ENCODE measurements around the gene TNPO3.
"Not testable (repeated sequence)": the region's sequence is repeated elsewhere in the genome, so short reads cannot be mapped to it uniquely, and the experiment has no call there.

TNPO3 gene

DNA sequence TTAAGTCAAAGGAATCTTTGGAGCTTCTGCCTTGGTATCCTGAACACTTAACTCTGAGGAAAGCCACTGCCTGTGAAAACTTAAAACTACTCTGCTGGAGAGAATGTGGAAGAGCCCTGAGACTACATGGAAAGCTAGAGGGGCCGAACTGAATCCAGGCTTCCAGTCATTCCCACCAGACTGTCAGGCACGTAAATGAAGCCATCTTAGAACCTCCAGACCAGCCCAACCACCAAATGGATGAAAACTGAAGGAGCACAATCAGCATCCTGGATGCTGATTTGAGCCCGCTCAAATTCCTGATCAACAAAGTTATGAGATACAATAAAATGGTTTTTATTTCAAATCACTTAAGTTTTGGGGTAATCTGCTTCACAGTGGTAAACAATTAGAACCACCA, 30.8 kb downstream of the TNPO3 start:
- DNase-seq, result no peak
- in situ Hi-C loops (cut with MboI; ENCODE audit: low pct_unique_long_range_greater_than_20kb, low sequenced_read_pairs), result no loop called here

DNA sequence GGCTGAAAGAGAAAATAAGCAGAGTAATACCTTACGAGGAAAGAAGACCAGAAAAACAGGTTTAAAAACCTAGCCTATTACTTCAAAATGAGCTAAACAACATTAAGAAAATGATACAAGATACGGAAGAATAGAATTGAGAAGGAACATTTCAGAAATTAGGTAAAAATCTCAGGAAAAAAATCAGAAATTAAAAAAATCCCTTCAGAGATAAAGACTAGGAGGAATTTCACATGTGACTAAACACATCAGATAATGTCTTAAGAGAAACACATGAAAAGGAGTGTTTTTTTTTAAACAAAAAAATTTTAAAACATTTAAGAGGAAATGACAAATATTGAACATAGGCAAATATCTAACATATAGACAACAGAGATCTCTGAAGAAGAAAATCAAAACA, 33.3 kb downstream of the TNPO3 start:
- in situ Hi-C loops (cut with MboI; ENCODE audit: low pct_unique_long_range_greater_than_20kb, low sequenced_read_pairs), result no loop called here
- DNase-seq, result no peak

DNA sequence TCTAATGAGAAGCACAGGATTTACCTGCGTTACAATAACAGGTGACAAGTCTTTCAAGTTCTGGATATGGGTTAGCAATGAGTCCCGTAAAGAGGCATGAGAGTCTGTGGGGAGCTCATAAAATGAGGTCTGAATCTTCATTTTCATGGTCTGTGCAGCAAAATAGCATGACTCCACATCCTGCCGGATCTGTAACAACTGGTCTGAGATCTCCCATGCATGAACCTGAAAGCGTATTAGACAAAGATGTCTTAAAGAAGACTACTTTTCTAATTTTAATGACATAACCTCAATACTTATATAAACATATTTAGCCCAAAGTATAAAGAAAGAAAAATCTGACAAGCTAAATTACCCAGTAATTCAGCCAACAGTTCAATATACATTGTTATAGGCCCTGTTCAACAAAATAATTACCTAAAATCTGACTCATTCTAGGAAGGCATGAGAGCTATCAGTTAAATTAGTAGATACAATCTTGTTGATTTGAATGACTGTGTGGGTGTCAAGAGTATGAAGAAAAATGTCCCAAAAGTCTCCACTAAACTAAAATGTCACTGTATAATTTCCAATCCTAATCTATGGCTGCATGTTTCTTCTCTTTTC, 36.9 kb downstream of the TNPO3 start:
- no peak for DNase-seq
- in situ Hi-C loops (cut with MboI; ENCODE audit: low pct_unique_long_range_greater_than_20kb, low sequenced_read_pairs), result no loop called here

DNA sequence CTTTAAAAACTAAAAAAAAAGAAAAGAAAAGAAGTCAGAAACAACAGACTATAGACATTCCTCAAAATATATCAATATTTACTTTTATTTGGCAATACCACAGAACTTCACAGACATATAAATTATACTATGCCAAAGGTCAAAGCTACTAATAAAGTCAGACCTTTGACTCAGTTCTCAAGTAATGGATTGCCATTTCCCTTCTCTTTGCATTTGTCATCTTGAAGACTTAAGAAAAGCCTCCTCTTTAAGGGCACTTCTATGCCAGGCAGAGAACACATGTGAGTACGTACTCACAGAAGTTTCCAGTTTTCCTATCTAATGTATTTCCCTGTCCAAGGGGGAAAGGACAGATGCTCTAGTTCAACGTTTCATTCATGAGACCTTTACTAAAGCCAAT, 37.6 kb downstream of the TNPO3 start:
- in situ Hi-C loops (cut with MboI; ENCODE audit: low pct_unique_long_range_greater_than_20kb, low sequenced_read_pairs), result no loop called here

DNA sequence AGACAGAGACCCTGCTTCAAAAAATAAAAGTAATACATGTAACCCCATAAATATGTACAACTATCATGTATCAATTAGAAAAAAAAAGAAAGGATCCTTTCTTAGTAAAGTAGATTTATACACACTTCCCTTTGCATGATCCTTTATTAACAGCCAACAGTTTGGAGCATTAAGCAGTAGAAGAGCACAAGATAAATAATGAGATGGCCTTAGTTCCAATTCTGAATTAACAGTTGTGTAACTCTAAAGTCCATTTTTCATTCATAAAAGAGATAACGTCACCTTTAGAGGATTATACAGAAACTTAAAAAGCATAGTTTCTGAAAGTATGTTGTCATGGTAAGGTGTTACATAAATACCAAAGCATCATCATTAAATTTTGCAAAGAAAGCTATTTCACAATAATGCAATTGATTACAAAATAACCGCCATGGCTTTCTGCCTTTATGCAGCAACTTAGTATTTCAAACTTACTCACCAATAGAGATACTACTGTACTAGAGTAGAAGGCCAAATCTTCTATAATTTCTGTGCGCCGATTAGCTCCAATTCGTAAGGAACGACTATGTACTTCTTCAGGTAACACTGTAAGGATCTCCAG, 40.3 kb downstream of the TNPO3 start:
- in situ Hi-C loops (cut with MboI; ENCODE audit: low pct_unique_long_range_greater_than_20kb, low sequenced_read_pairs), result no loop called here

More for the DNA sequence above, 37.6 kb downstream of the TNPO3 start:
- DNase-seq, result no peak

DNA sequence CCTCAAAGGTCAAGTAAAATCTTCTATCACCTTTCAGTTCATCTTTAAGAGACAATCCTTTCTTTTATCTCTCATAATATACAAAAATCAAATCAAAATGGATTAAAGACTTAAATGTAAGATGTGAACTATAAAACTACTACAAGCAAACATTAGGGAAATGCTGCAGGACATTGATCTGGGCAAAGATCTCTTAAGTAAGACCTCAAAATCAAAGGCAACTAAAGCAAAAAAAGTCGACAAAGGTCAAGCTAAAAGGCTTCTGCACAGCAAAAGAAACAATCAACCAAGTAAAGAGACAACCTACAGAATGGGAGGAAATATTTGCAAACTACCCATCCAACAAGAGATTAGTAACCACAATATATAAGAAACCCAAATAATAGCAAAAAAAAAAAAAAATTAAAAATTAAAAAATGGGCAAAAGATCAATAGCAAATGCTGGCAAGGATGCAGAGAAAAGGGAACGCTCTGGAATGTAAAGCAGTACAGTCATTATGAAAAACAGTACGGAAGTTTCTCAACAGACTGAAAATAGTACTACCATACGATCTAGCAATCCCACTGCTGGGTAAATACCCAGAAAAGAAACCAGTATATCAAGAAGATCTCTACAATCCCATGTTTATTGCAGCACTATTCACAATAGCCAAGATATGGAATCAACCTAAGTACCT, 41.7 kb downstream of the TNPO3 start:
- DNase-seq, result no peak
- in situ Hi-C loops (cut with MboI; ENCODE audit: low pct_unique_long_range_greater_than_20kb, low sequenced_read_pairs), result no loop called here

More for the DNA sequence above, 40.3 kb downstream of the TNPO3 start:
- no peak for DNase-seq

DNA sequence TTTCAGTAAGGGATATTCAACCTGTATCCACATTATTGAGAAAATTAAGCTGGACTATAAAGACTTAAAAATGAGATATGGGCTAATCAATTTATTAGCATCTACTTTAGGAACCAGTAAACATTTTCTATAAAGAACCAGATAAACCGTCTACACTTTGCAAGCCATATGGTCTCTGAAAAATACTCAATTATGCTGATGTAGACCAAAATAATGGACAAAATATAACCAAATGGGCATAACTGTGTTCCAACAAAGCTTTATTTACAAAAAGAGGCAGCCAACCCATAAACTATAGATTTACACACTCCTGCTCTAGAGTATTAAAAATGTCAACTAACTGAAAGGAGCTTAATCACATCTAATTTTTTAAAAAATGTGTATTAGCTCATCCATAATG, 42.3 kb downstream of the TNPO3 start:
- DNase-seq, result no peak
- in situ Hi-C loops (cut with MboI; ENCODE audit: low pct_unique_long_range_greater_than_20kb, low sequenced_read_pairs), result no loop called here

DNA sequence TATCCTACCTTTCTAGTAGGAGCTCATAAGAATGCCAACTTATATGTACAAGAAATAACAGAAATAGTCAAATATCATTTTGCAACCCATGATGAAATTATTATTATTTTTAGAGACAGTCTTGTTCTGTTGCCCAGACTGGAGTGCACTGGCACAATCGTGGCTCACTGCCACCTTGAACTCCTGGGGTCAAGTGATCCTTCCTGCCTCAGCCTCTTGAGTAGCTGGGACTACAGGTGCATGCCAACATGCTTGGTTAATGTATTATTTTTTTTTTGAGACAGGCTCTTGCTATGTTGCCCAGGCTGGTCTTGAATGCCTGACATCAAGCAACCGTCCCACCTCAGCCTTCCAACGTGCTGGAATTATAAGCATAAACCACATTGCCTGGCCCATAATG, 44.8 kb downstream of the TNPO3 start:
- in situ Hi-C loops (cut with MboI; ENCODE audit: low pct_unique_long_range_greater_than_20kb, low sequenced_read_pairs), result no loop called here
- no peak for DNase-seq

DNA sequence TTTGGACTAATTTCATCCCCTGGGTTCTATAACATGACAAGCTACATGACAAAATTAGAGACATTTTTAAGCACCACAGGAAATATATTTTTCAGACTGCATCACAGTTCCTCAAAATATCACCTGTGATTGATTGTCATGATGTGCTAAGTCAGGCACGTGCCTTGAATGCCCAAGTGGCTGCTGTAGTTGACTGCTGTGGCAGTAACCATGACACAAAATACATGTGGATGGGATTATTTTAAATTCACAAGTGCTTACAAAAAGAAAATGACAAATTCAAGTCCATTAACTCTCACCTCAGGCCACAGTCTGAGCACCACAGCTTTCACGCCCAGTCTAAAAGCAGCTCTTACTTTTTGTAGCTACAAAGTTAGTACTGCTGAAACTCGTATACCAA, 45.5 kb downstream of the TNPO3 start:
- peak; percentile 12 for DNase-seq
- in situ Hi-C loops (cut with MboI; ENCODE audit: low pct_unique_long_range_greater_than_20kb, low sequenced_read_pairs), result no loop called here

GRCh38 chr7:129008645-129009414, 46.1 kb downstream of the TNPO3 start:
- DNase-seq, result no peak
- in situ Hi-C loops (cut with MboI; ENCODE audit: low pct_unique_long_range_greater_than_20kb, low sequenced_read_pairs), result no loop called here

GRCh38 chr7:129007572-129007971, 47.3 kb downstream of the TNPO3 start:
- DNase-seq, result no peak
- in situ Hi-C loops (cut with MboI; ENCODE audit: low pct_unique_long_range_greater_than_20kb, low sequenced_read_pairs), result no loop called here

- DNase-seq, result no peak
- in situ Hi-C loops (cut with MboI; ENCODE audit: low pct_unique_long_range_greater_than_20kb, low sequenced_read_pairs), result no loop called here
Observed at GRCh38 chr7:129006636-129007414, 48.1 kb downstream of the TNPO3 start.

DNA sequence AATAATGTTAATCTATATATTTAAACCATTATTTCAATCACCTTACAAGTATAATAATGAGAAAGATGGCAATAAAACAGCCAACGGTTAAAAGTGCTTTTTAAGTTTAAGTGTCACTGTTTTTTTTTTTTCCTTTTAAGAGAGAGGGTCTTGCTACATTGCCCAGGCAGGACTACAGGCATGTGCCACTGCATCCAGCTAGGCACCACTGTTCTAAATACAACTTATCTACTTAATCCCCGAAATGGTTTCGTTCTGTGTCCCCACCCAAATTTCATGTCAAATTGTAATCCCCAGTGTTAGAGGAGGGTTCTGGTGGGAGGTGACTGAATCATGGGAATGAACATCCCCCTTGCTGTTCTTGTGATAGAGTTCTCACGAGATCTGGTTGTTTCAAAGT, 49.7 kb downstream of the TNPO3 start:
- in situ Hi-C loops (cut with MboI; ENCODE audit: low pct_unique_long_range_greater_than_20kb, low sequenced_read_pairs), result no loop called here
- DNase-seq, result no peak

DNA sequence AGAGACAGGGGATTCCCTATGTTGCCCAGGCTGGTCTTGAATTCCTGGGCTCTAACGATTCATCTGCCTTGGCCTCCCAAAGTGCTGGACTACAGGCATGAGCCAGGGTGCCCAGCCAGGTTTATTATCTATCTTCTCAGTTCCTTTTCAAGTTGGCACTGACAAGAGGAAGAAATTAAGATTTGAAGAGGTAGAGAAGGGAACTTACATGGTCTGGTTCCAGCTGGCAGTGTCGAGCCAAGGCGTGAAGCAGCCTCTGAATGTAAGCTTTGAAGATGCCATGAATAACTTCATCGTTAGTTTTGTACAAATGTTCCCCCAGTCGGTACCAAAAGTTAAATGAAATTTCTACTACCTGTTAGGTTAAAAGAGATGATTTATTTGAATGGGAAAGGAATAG, 57.7 kb downstream of the TNPO3 start:
- in situ Hi-C loops (cut with MboI; ENCODE audit: low pct_unique_long_range_greater_than_20kb, low sequenced_read_pairs), result no loop called here

DNA sequence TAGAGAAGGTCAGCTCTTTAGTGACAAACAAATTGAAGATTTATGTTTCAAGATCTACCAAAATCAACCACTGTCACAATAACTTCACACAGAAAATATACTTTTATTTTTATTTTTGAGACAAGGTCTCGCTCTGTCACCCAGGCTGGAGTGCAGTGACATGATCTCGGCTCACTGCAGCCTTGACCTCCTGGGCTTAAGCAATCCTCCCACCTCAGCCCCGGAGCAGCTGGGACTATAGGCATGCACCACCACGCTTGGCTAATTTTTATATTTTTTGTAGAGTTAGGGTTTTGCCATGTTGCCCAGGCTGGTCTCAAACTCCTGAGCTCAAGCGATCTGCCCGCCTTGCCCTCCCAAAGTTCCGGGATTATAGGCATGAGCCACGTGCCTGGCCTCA, 60.4 kb downstream of the TNPO3 start:
- DNase-seq; in situ Hi-C loops (cut with MboI; ENCODE audit: low pct_unique_long_range_greater_than_20kb, low sequenced_read_pairs): not testable (repeated sequence)

More for the DNA sequence above, 57.7 kb downstream of the TNPO3 start:
- DNase-seq, result no peak

DNA sequence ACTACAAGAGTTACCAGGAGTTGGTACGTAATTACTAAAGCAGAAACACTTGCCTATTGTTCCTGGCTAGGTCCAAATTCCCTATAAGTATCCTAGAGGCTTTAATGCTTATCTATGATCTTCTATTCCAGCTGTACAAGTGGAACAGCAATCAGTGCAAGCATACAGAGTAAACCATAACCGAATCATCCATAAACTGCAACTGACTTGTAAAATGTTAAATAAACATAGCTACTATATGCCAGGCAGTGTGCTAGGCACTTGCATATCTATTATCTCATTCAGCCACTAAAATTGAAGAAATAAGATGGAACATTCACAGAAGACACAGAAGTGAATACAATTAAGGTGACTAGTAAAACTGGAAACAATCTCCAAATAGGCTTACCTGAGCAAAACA, 61.5 kb downstream of the TNPO3 start:
- DNase-seq, result no peak
- in situ Hi-C loops (cut with MboI; ENCODE audit: low pct_unique_long_range_greater_than_20kb, low sequenced_read_pairs), result no loop called here

DNA sequence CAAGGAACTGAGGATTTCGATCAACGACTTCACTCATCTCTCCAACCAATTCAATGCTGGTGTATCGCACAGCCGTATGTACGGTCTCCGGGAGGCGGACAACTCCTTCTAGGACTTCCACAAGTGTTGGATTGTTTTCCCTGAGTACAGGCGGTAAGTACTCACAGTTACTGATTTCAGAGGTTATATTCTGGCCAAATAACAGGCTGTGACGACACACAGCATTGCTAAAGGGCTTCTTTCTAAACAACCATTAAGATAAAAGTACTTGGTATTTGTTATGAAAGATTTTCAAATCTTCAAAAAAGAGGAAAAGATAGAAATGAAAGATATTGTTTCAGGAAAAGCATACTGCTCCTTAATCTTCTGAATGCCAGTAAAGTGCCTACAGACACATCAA, 65.0 kb downstream of the TNPO3 start:
- DNase-seq, result no peak
- in situ Hi-C loops (cut with MboI; ENCODE audit: low pct_unique_long_range_greater_than_20kb, low sequenced_read_pairs), result no loop called here

GRCh38 chr7:128988372-128988771, 66.5 kb downstream of the TNPO3 start:
- no peak for DNase-seq
- in situ Hi-C loops (cut with MboI; ENCODE audit: low pct_unique_long_range_greater_than_20kb, low sequenced_read_pairs), result no loop called here

GRCh38 chr7:128986609-128987008, 68.3 kb downstream of the TNPO3 start:
- no peak for DNase-seq
- in situ Hi-C loops (cut with MboI; ENCODE audit: low pct_unique_long_range_greater_than_20kb, low sequenced_read_pairs), result no loop called here
